DMS 273 treated with DMSO at 0.1 percent for 48 hours (cell line): ENCODE results near the gene ZNF662.

Source experiments
- DNase-seq: peaks from one replicate; lab custom pipeline; 2025; lab: John Stamatoyannopoulos, UW

The ZNF662 gene

GRCh38 chr3:42937334-42937733, 31.4 kb downstream of the ZNF662 start:
- DNase-seq = no peak

- no peak for DNase-seq
Observed at GRCh38 chr3:42942693-42943092, 36.8 kb downstream of the ZNF662 start.

- no peak for DNase-seq
Observed at GRCh38 chr3:42946050-42946449, 40.1 kb downstream of the ZNF662 start.

- DNase-seq = no peak
Observed at GRCh38 chr3:42957573-42957972, 51.6 kb downstream of the ZNF662 start.

- DNase-seq = no peak
Observed at GRCh38 chr3:42960282-42960681, 54.3 kb downstream of the ZNF662 start.

- DNase-seq = no peak
Observed at GRCh38 chr3:42960786-42961185, 54.8 kb downstream of the ZNF662 start.

- DNase-seq = peak; percentile 11
Observed at GRCh38 chr3:42961633-42962032, 55.7 kb downstream of the ZNF662 start.

- DNase-seq = no peak
Observed at GRCh38 chr3:42963269-42963668, 57.3 kb downstream of the ZNF662 start.

GRCh38 chr3:42964266-42964665, 58.3 kb downstream of the ZNF662 start:
- DNase-seq = no peak
